ENCODE results near the gene FGFBP3. TPM values are rescaled to one million over a fixed set of nuclear protein-coding genes. Genes with fewer than 3 reads are reported as not detected.
A peak's percentile ranks its signal among the peaks of the same experiment; 100 is the strongest.

Gene FGFBP3
- polyA plus RNA-seq, 1 donor (not counting 4 experiments of a cell fraction or from before 2014, with no cell fraction given): 0.22 TPM

- H3K27ac ChIP-seq (ENCODE audit: control insufficient read depth, insufficient read depth, low read length): no peak overlapping the region
- peaks cover 56% of the 10 kb centered on the region for H3K79me2 ChIP-seq (ENCODE audit: control insufficient read depth, insufficient read depth, low read length)
- H3K27me3 ChIP-seq (ENCODE audit: control insufficient read depth, extremely low read depth, insufficient read depth, low read length): no peaks in the 10 kb centered on the region
- no peak overlapping the region for H3K4me2 ChIP-seq (ENCODE audit: control insufficient read depth, extremely low read depth, insufficient read depth, low read depth, low read length)
- no peaks in the 10 kb centered on the region for H3K9me3 ChIP-seq (ENCODE audit: control insufficient read depth, low read depth, low read length)
- FAIRE-seq: no peak
- dilution Hi-C loops (cut with MboI; ENCODE audit: extremely low pct_ligation_motif_present, low sequenced_read_pairs): no loop called here
- no peaks in the 10 kb centered on the region for H4K20me1 ChIP-seq (ENCODE audit: control insufficient read depth, extremely low read depth, insufficient read depth, low read length)
- peaks cover 2% of the 10 kb centered on the region for H3K9me1 ChIP-seq (ENCODE audit: control insufficient read depth, extremely low read depth, insufficient read depth, low read length)
- no peak overlapping the region for H2AFZ ChIP-seq (ENCODE audit: control insufficient read depth, low read length)
- no peak overlapping the region for H3K9ac ChIP-seq (ENCODE audit: control insufficient read depth, extremely low read depth, insufficient read depth, low read length)
- peaks cover 15% of the 10 kb centered on the region for H3K4me1 ChIP-seq (ENCODE audit: control insufficient read depth, extremely low read depth, insufficient read depth, low read length)
- TF ChIP-seq, protein P1, sequence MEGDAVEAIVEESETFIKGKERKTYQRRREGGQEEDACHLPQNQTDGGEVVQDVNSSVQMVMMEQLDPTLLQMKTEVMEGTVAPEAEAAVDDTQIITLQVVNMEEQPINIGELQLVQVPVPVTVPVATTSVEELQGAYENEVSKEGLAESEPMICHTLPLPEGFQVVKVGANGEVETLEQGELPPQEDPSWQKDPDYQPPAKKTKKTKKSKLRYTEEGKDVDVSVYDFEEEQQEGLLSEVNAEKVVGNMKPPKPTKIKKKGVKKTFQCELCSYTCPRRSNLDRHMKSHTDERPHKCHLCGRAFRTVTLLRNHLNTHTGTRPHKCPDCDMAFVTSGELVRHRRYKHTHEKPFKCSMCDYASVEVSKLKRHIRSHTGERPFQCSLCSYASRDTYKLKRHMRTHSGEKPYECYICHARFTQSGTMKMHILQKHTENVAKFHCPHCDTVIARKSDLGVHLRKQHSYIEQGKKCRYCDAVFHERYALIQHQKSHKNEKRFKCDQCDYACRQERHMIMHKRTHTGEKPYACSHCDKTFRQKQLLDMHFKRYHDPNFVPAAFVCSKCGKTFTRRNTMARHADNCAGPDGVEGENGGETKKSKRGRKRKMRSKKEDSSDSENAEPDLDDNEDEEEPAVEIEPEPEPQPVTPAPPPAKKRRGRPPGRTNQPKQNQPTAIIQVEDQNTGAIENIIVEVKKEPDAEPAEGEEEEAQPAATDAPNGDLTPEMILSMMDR (optimal IDR thresholded peaks at IDR 0.05 in 1 of 3, IDR thresholded peaks at IDR 0.05 in 1 of 3, conservative IDR thresholded peaks at IDR 0.05 in 1 of 3; ENCODE audit: extremely low read depth in 1 of 3, insufficient read depth in 2 of 3, low read length in 3 of 3): no peak
- TF ChIP-seq EZH2 (IDR thresholded peaks at IDR 0.05; ENCODE audit: low read length): no peak
- peaks cover 9 to 23% of the 10 kb centered on the region in 2 experiments for H3K36me3 ChIP-seq (ENCODE audit: control insufficient read depth in 2 of 2, extremely low read depth in 1 of 2, insufficient read depth in 2 of 2, low read length in 2 of 2)
- H3K4me3 ChIP-seq (ENCODE audit: control insufficient read depth in 2 of 3, extremely low read depth in 1 of 3, insufficient read depth in 2 of 3, low read depth in 1 of 3, low read length in 3 of 3): no peak overlapping the region
- DNase-seq (ENCODE audit: low read depth, low spot score): no peak
Observed at GRCh38 chr10:91939653-91940052, 30.4 kb upstream of the FGFBP3 start.

DNA sequence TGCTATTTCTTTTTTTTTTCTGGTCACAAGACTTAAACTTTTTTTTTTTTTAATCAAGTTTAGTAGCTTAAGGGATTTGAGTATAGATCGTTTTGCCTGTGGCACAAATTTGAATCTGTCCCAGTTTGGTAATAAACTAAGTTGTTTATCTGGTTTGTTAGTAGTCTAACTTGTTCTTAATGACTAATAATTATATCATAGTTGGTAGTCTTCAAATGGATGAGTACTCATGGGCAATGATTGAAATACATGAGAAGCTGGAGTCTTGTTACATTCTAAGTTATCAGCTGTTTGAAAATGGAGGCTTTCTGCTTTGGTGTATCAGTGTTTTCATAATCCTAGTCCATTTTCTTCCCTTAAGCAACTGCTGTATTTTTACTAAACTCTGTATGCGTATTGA, 26.6 kb upstream of the FGFBP3 start:
- Histone ChIP-seq H3K9ac (ENCODE audit: control insufficient read depth, extremely low read depth, insufficient read depth, low read length) (no peak overlapping the region), H2AFZ (ENCODE audit: control insufficient read depth, low read length) (no peak overlapping the region), H3K9me1 (ENCODE audit: control insufficient read depth, extremely low read depth, insufficient read depth, low read length) (peaks cover 5% of the 10 kb centered on the region), H3K4me3 (ENCODE audit: control insufficient read depth in 2 of 3, extremely low read depth in 1 of 3, insufficient read depth in 2 of 3, low read depth in 1 of 3, low read length in 3 of 3) (no peak overlapping the region), H3K9me3 (ENCODE audit: control insufficient read depth, low read depth, low read length) (no peaks in the 10 kb centered on the region), H4K20me1 (ENCODE audit: control insufficient read depth, extremely low read depth, insufficient read depth, low read length) (no peaks in the 10 kb centered on the region), H3K79me2 (ENCODE audit: control insufficient read depth, insufficient read depth, low read length) (peaks cover 83% of the 10 kb centered on the region), H3K27me3 (ENCODE audit: control insufficient read depth, extremely low read depth, insufficient read depth, low read length) (no peaks in the 10 kb centered on the region), H3K4me2 (ENCODE audit: control insufficient read depth, extremely low read depth, insufficient read depth, low read depth, low read length) (peak overlapping the region; percentile 55), H3K4me1 (ENCODE audit: control insufficient read depth, extremely low read depth, insufficient read depth, low read length) (peaks cover 19% of the 10 kb centered on the region), H3K27ac (ENCODE audit: control insufficient read depth, insufficient read depth, low read length) (peak overlapping the region; percentile 62), H3K36me3 (ENCODE audit: control insufficient read depth in 2 of 2, extremely low read depth in 1 of 2, insufficient read depth in 2 of 2, low read length in 2 of 2) (peaks cover 9 to 15% of the 10 kb centered on the region in 2 experiments)
- DNase-seq (ENCODE audit: low read depth, low spot score): peak; percentile 38
- no peak for TF ChIP-seq EZH2 (IDR thresholded peaks at IDR 0.05; ENCODE audit: low read length)
- TF ChIP-seq, protein P1 (optimal IDR thresholded peaks at IDR 0.05 in 1 of 3, IDR thresholded peaks at IDR 0.05 in 1 of 3, conservative IDR thresholded peaks at IDR 0.05 in 1 of 3; ENCODE audit: extremely low read depth in 1 of 3, insufficient read depth in 2 of 3, low read length in 3 of 3): no peak
- FAIRE-seq: peak; percentile 20
- dilution Hi-C loops (cut with MboI; ENCODE audit: extremely low pct_ligation_motif_present, low sequenced_read_pairs): no loop called here
